Transverse colon (tissue), 4 donors: ENCODE data around the gene ALDH1A2.

ENCODE experiments used
- CTCF ChIP-seq, 5 experiments: fragments of 200-600 bp in 3 of 5; fragments of 450-650 bp in 2 of 5; sonication (generic) in 3 of 5; IDR thresholded peaks; 1 replicate in 2 of 5; 2 replicates in 3 of 5; pipeline ENCODE4 v1.5.1; 2016 to 2017; ENCODE audit warnings: antibody characterized with exemption in 5 of 5, inconsistent platforms in 3 of 5, mild to moderate bottlenecking in 2 of 5, moderate library complexity in 1 of 5
- EP300 ChIP-seq: sonication (generic); formaldehyde crosslinking; IDR thresholded peaks from one replicate; pipeline ENCODE4 v1.6.1; 2017; ENCODE audit warnings: antibody characterized with exemption, low read depth
- POLR2A ChIP-seq: fragments of 450-650 bp; IDR thresholded peaks from one replicate; pipeline ENCODE4 v1.6.1; 2016; ENCODE audit warnings: antibody characterized with exemption, mild to moderate bottlenecking, moderate library complexity
- POLR2AphosphoS5 ChIP-seq, 3 donors: sonication (generic); formaldehyde crosslinking; IDR thresholded peaks; one replicate each; pipeline ENCODE4 v1.6.1; 2016; ENCODE audit warnings: antibody characterized with exemption in 3 of 3

- TF ChIP-seq CTCF (IDR thresholded peaks at IDR 0.05) (no peak), POLR2A (no peak), EP300 (no peak), POLR2AphosphoS5 (IDR thresholded peaks at IDR 0.05) (no peak)
These were observed 154.8 kb downstream of the ALDH1A2 start for GRCh38 chr15:57910672-57911071.
